Measurements from ENCODE around the gene RILPL2.
A peak's percentile ranks its signal among the peaks of the same experiment; 100 is the strongest.
"Not testable (repeated sequence)": the region's sequence is repeated elsewhere in the genome, so short reads cannot be mapped to it uniquely, and the experiment has no call there.

Gene RILPL2

GRCh38 chr12:123401753-123402683 lies 34.5 kb downstream of the RILPL2 start:
- DNase-seq: no peak

- no peak for DNase-seq
Measured at GRCh38 chr12:123399255-123399617, 37.2 kb downstream of the RILPL2 start.

GRCh38 chr12:123398550-123399254 lies 37.8 kb downstream of the RILPL2 start:
- no peak for DNase-seq

GRCh38 chr12:123398177-123398549 lies 38.3 kb downstream of the RILPL2 start:
- no peak for DNase-seq

GRCh38 chr12:123397400-123397799 lies 39.1 kb downstream of the RILPL2 start:
- no peak for DNase-seq

GRCh38 chr12:123396954-123397353 lies 39.5 kb downstream of the RILPL2 start:
- no peak for DNase-seq

GRCh38 chr12:123396543-123396942 lies 39.9 kb downstream of the RILPL2 start:
- DNase-seq: no peak

- DNase-seq: no peak
Measured at GRCh38 chr12:123395236-123395635, 41.2 kb downstream of the RILPL2 start.

GRCh38 chr12:123393747-123394146 lies 42.7 kb downstream of the RILPL2 start:
- DNase-seq: no peak

GRCh38 chr12:123391546-123392343 lies 44.7 kb downstream of the RILPL2 start:
- DNase-seq: no peak

GRCh38 chr12:123390498-123391426 lies 45.7 kb downstream of the RILPL2 start:
- DNase-seq: no peak

- no peak for DNase-seq
Measured at GRCh38 chr12:123389560-123390351, 46.7 kb downstream of the RILPL2 start.

- no peak for DNase-seq
Measured at GRCh38 chr12:123388951-123389559, 47.4 kb downstream of the RILPL2 start.

GRCh38 chr12:123388177-123388950 lies 48.1 kb downstream of the RILPL2 start:
- DNase-seq: peak; percentile 56

GRCh38 chr12:123387508-123388176 lies 48.8 kb downstream of the RILPL2 start:
- no peak for DNase-seq

- DNase-seq: not testable (repeated sequence)
Measured at GRCh38 chr12:123385536-123385935, 50.9 kb downstream of the RILPL2 start.

- DNase-seq: no peak
Measured at GRCh38 chr12:123384994-123385376, 51.5 kb downstream of the RILPL2 start.

GRCh38 chr12:123384318-123384993 lies 52.0 kb downstream of the RILPL2 start:
- DNase-seq: no peak

- DNase-seq: no peak
Measured at GRCh38 chr12:123382684-123383083, 53.8 kb downstream of the RILPL2 start.

All from NCI-H2227 treated with DMSO at 0.1 percent for 48 hours (cell line).